ENCODE measurements around the gene CYP3A5.

The CYP3A5 gene

DNA sequence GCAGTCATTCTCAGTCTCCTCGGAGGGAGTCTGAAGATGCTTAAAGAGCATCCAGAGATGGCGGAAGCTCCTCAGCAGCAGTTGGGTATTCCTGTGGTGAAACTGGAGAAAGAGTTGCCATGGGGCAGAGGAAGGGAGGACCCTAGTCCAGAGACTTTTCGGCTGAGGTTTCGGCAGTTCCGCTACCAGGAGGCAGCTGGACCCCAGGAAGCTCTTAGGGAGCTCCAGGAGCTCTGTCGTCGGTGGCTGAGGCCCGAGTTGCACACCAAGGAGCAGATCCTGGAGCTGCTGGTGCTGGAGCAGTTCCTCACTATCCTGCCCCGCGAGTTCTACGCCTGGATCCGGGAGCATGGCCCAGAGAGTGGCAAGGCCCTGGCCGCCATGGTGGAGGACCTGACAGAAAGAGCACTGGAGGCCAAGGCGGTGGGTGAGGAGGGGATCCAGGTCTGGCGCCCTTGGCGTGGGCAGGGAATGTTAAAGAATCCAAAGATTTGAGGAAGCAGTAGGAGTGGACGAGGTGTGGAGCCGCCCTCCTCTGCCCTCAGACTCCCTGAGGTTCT lies 60.1 kb downstream of the CYP3A5 start:
- H3K4me3 ChIP-seq (ENCODE audit: low read depth, low read length) = no peak overlapping the region
- no peak overlapping the region for H3K9ac ChIP-seq (ENCODE audit: low read depth, low read length)
- H3K9me3 ChIP-seq (ENCODE audit: control insufficient read depth, insufficient read depth, low read length) = no peaks in the 10 kb centered on the region
- no peaks in the 10 kb centered on the region for H3K27me3 ChIP-seq (ENCODE audit: control insufficient read depth, insufficient read depth, low read length)
- no peaks in the 10 kb centered on the region for H3K4me1 ChIP-seq (ENCODE audit: control insufficient read depth, insufficient read depth, low read length)
- peaks cover 49% of the 10 kb centered on the region for H3K36me3 ChIP-seq (ENCODE audit: control insufficient read depth, insufficient read depth, low read length)

DNA sequence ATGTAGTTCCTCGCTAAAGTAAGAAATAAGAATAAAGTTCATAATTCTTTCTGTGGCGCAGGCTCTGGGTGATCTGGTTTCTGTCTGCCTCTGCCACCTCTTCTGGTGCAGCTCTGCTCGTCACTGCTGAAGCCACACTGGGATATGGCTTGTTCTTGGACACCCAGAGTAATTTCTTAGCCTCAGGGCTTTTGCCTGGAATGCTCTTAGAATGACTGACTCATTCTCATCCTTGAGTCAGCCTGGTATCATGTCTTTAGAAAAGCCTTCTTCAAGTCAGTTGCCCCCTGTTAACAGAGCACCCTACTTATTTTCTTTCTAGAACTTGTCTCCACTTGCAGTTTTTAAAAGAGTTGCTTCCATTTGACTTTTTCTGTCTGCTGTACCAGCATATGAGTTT lies 61.1 kb downstream of the CYP3A5 start:
- Histone ChIP-seq H3K36me3 (ENCODE audit: control insufficient read depth, insufficient read depth, low read length) (peaks cover 40% of the 10 kb centered on the region), H3K9me3 (ENCODE audit: control insufficient read depth, insufficient read depth, low read length) (no peaks in the 10 kb centered on the region), H3K9ac (ENCODE audit: low read depth, low read length) (no peak overlapping the region), H3K4me3 (ENCODE audit: low read depth, low read length) (no peak overlapping the region), H3K4me1 (ENCODE audit: control insufficient read depth, insufficient read depth, low read length) (no peaks in the 10 kb centered on the region), H3K27me3 (ENCODE audit: control insufficient read depth, insufficient read depth, low read length) (no peaks in the 10 kb centered on the region)

DNA sequence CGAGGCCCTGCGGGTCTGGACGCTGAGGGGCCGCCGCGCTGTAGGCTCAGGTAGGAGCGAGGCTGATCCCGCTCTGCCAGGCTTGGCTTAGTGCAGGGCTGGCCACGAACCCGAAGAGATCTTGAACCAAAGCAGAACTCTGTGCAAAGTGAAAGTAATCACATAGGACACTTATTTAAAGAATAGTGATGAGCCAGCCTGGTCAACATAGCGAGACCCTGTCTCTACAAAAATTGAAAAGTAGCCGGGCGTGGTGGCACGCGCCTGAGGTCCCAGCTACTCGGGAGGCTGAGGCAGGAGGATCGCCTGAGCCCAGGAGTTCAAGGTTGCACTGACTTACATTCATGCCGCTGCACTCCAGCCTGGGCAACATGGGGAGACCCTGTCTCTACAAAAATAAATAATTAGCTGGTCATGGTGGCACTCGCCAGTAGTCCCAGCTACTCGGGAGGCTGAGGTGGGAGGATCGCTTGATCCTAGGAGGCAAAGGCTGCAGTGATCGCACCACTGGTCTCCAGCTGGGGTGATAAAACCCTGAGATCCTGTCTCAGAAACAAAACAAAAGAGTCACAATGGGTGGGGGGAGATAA lies 62.5 kb downstream of the CYP3A5 start:
- Histone ChIP-seq H3K4me1 (ENCODE audit: control insufficient read depth, insufficient read depth, low read length) (no peaks in the 10 kb centered on the region), H3K36me3 (ENCODE audit: control insufficient read depth, insufficient read depth, low read length) (peaks cover 29% of the 10 kb centered on the region), H3K9ac (ENCODE audit: low read depth, low read length) (peak overlapping the region; percentile 89), H3K27me3 (ENCODE audit: control insufficient read depth, insufficient read depth, low read length) (no peaks in the 10 kb centered on the region), H3K4me3 (ENCODE audit: low read depth, low read length) (peak overlapping the region; percentile 88), H3K9me3 (ENCODE audit: control insufficient read depth, insufficient read depth, low read length) (no peaks in the 10 kb centered on the region)

DNA sequence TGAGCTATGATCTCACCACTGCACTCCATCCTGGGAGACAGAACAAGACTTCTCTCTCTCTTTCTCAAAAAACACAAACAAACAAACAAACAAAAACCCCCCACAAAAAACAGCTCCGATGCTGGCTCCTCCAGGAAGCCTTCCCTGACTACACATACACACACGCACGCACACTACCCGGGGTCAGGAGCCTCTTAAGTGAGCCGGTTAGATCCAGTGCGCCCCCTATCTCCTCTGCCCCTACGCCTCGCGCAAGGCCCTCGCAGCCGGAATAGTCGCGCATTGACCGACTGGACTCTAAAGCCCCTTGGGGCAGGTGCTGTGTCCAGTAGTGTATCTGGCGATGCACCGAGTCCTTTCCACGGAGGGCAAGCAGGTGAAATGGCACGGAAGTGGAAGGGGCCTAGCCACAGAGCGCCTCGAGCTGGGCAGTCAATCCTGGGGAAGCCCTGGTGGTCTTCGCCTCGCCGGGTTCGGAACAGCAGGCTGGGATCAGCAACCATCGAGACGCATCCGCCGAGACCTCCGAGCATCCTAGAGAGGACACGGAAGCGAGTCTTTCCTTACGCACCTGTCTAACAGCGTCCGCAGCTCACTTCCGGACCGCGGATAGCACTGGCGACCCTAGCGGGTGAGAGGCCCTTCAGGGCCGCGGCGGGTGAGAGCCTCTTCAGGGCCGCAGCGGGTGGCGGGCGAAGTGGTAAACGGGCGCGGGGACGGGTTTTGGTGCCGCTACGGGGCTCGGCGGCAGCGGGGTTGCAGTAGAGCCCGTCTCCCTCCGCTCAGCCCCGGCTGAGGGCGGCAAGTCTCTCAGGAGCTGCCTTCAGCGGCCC lies 63.2 kb downstream of the CYP3A5 start, which contains the start of gene ZSCAN25:
TSS of gene ZSCAN25 (plus strand) at position 588 of the 833 bp plus-strand sequence. CDS start 2,661 bp downstream, outside the sequence.
- Histone ChIP-seq H3K9me3 (ENCODE audit: control insufficient read depth, insufficient read depth, low read length) (no peaks in the 10 kb centered on the region), H3K4me1 (ENCODE audit: control insufficient read depth, insufficient read depth, low read length) (no peaks in the 10 kb centered on the region), H3K9ac (ENCODE audit: low read depth, low read length) (peak within 1 kb of the TSS; percentile 89), H3K36me3 (ENCODE audit: control insufficient read depth, insufficient read depth, low read length) (peaks cover 25% of the 10 kb centered on the region), H3K4me3 (ENCODE audit: low read depth, low read length) (peak within 1 kb of the TSS; percentile 88), H3K27me3 (ENCODE audit: control insufficient read depth, insufficient read depth, low read length) (no peaks in the 10 kb centered on the region)

- peaks cover 20% of the 10 kb centered on the region for H3K36me3 ChIP-seq (ENCODE audit: control insufficient read depth, insufficient read depth, low read length)
- H3K27me3 ChIP-seq (ENCODE audit: control insufficient read depth, insufficient read depth, low read length) = no peaks in the 10 kb centered on the region
- no peaks in the 10 kb centered on the region for H3K4me1 ChIP-seq (ENCODE audit: control insufficient read depth, insufficient read depth, low read length)
- peak overlapping the region; percentile 47 for H3K9ac ChIP-seq (ENCODE audit: low read depth, low read length)
- H3K4me3 ChIP-seq (ENCODE audit: low read depth, low read length) = peak overlapping the region; percentile 88
- H3K9me3 ChIP-seq (ENCODE audit: control insufficient read depth, insufficient read depth, low read length) = no peaks in the 10 kb centered on the region
Observed at GRCh38 chr7:99615989-99616358, 63.8 kb downstream of the CYP3A5 start.

GRCh38 chr7:99614495-99614894 lies 65.3 kb downstream of the CYP3A5 start:
- Histone ChIP-seq H3K4me3 (ENCODE audit: low read depth, low read length) (no peak overlapping the region), H3K9me3 (ENCODE audit: control insufficient read depth, insufficient read depth, low read length) (no peaks in the 10 kb centered on the region), H3K36me3 (ENCODE audit: control insufficient read depth, insufficient read depth, low read length) (peaks cover 8% of the 10 kb centered on the region), H3K27me3 (ENCODE audit: control insufficient read depth, insufficient read depth, low read length) (peaks cover 2% of the 10 kb centered on the region), H3K4me1 (ENCODE audit: control insufficient read depth, insufficient read depth, low read length) (no peaks in the 10 kb centered on the region), H3K9ac (ENCODE audit: low read depth, low read length) (no peak overlapping the region)

GRCh38 chr7:99607548-99607947 lies 72.2 kb downstream of the CYP3A5 start:
- Histone ChIP-seq H3K4me1 (ENCODE audit: control insufficient read depth, insufficient read depth, low read length) (no peaks in the 10 kb centered on the region), H3K9ac (ENCODE audit: low read depth, low read length) (no peak overlapping the region), H3K4me3 (ENCODE audit: low read depth, low read length) (no peak overlapping the region), H3K27me3 (ENCODE audit: control insufficient read depth, insufficient read depth, low read length) (peaks cover 2% of the 10 kb centered on the region), H3K9me3 (ENCODE audit: control insufficient read depth, insufficient read depth, low read length) (no peaks in the 10 kb centered on the region), H3K36me3 (ENCODE audit: control insufficient read depth, insufficient read depth, low read length) (no peaks in the 10 kb centered on the region)

GRCh38 chr7:99606531-99606930 lies 73.3 kb downstream of the CYP3A5 start:
- H3K4me3 ChIP-seq (ENCODE audit: low read depth, low read length) = no peak overlapping the region
- no peak overlapping the region for H3K9ac ChIP-seq (ENCODE audit: low read depth, low read length)
- H3K4me1 ChIP-seq (ENCODE audit: control insufficient read depth, insufficient read depth, low read length) = peaks cover 2% of the 10 kb centered on the region
- no peaks in the 10 kb centered on the region for H3K36me3 ChIP-seq (ENCODE audit: control insufficient read depth, insufficient read depth, low read length)
- H3K27me3 ChIP-seq (ENCODE audit: control insufficient read depth, insufficient read depth, low read length) = peaks cover 2% of the 10 kb centered on the region
- no peaks in the 10 kb centered on the region for H3K9me3 ChIP-seq (ENCODE audit: control insufficient read depth, insufficient read depth, low read length)

DNA sequence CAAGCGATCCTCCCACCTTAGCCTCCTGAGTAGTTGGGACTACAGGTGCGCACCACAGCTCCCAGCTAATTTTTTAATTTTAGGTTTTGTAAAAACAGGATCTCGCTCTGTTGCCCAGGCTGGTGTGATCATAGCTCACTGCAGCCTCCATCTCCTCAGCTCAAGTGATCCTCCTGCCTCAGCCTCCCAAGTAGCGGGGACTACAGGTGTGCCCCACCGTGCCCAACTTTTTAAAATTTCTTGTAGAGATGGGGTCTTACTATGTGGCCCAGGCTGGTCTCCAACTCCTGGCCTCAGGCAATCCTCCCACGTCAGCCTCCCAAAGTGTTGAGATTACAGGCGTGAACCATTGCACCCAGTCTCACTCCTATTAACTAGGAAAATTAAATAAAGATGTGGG lies 74.3 kb downstream of the CYP3A5 start:
- Histone ChIP-seq H3K9me3 (ENCODE audit: control insufficient read depth, insufficient read depth, low read length) (no peaks in the 10 kb centered on the region), H3K4me3 (ENCODE audit: low read depth, low read length) (no peak overlapping the region), H3K4me1 (ENCODE audit: control insufficient read depth, insufficient read depth, low read length) (peaks cover 2% of the 10 kb centered on the region)

DNA sequence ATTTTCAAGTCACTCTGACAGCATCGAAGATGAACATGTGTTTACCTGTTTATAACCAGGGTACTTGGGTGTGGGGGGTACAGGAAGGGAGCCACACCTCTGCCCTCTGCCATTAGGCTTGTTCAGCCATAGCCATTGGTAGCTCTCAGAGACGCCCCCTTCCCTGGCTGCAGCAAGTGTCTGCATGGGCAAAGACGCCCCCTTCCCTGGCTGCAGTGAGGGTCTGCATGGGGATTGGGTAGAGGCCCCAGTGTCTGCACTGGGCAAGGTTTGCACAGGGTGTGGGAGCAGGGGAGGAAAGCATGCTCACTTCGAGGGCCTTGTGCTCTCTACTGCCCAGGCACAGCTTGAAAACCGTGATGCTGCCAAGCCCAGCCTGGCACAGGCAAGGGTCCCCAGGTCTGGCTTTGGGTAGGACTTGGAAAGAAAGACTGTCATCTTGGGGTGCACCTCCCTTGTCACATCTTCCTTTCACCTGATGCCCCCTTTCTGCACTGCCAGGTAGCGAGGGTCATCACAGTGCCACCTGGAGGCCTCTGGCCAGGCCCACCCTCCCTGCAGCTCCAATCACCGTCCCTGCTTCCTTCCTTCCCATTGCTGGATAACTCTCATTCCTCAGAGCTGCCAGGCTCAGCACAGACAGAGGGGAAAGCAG lies 78.0 kb downstream of the CYP3A5 start:
- no peaks in the 10 kb centered on the region for H3K36me3 ChIP-seq (ENCODE audit: control insufficient read depth, insufficient read depth, low read length)
- H3K4me3 ChIP-seq (ENCODE audit: low read depth, low read length) = no peak overlapping the region
- H3K27me3 ChIP-seq (ENCODE audit: control insufficient read depth, insufficient read depth, low read length) = no peaks in the 10 kb centered on the region
- H3K4me1 ChIP-seq (ENCODE audit: control insufficient read depth, insufficient read depth, low read length) = peaks cover 2% of the 10 kb centered on the region
- H3K9me3 ChIP-seq (ENCODE audit: control insufficient read depth, insufficient read depth, low read length) = no peaks in the 10 kb centered on the region
- H3K9ac ChIP-seq (ENCODE audit: low read depth, low read length) = no peak overlapping the region

More for the DNA sequence above, 74.3 kb downstream of the CYP3A5 start:
- no peaks in the 10 kb centered on the region for H3K36me3 ChIP-seq (ENCODE audit: control insufficient read depth, insufficient read depth, low read length)
- peaks cover 2% of the 10 kb centered on the region for H3K27me3 ChIP-seq (ENCODE audit: control insufficient read depth, insufficient read depth, low read length)
- no peak overlapping the region for H3K9ac ChIP-seq (ENCODE audit: low read depth, low read length)

GRCh38 chr7:99599836-99600235 lies 80.0 kb downstream of the CYP3A5 start:
- no peaks in the 10 kb centered on the region for H3K9me3 ChIP-seq (ENCODE audit: control insufficient read depth, insufficient read depth, low read length)

More at GRCh38 chr7:99599836-99600235, 80.0 kb downstream of the CYP3A5 start:
- Histone ChIP-seq H3K4me3 (ENCODE audit: low read depth, low read length) (no peak overlapping the region), H3K9ac (ENCODE audit: low read depth, low read length) (no peak overlapping the region), H3K36me3 (ENCODE audit: control insufficient read depth, insufficient read depth, low read length) (no peaks in the 10 kb centered on the region), H3K27me3 (ENCODE audit: control insufficient read depth, insufficient read depth, low read length) (no peaks in the 10 kb centered on the region), H3K4me1 (ENCODE audit: control insufficient read depth, insufficient read depth, low read length) (peaks cover 2% of the 10 kb centered on the region)

All from iPS-15b (cell line).